HL-60/S4 treated with retinoic acid at 250 ng/mL for 4 days and 3 days (cell line): Measurements from ENCODE around the gene SGSH.
"Not testable (repeated sequence)": the region's sequence is repeated elsewhere in the genome, so short reads cannot be mapped to it uniquely, and the experiment has no call there.

Experiments
- in situ Hi-C: fragments of 300-500 bp; cut with MboI; formaldehyde crosslinking; loops from 2 replicates; pipeline ENCODE4 v1.7.0; 2022; ENCODE audit warnings: low sequenced_read_pairs

The SGSH gene

DNA sequence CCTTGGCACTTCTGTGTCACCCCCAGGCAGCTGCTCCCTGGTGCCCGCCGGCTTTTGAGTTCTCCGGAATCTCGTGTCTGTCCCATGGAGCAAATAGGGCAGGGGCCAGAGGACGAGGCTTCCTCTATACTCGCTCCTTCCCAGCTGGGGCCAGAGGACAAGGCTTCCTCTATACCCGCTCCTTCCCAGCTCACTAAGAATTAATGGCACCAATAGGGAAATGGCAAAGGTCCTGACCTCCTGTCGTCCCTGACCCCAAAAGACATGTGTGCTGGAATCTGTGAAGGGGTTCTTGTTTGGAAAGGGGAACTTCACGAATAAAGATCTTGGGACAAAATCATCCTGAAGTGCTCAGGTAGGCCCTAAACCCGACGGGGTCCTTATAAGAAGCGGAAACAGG is 7.6 kb downstream of the SGSH start:
- in situ Hi-C loops: no loop called here

GRCh38 chr17:80212109-80212508 is 8.0 kb downstream of the SGSH start:
- in situ Hi-C loops: no loop called here

DNA sequence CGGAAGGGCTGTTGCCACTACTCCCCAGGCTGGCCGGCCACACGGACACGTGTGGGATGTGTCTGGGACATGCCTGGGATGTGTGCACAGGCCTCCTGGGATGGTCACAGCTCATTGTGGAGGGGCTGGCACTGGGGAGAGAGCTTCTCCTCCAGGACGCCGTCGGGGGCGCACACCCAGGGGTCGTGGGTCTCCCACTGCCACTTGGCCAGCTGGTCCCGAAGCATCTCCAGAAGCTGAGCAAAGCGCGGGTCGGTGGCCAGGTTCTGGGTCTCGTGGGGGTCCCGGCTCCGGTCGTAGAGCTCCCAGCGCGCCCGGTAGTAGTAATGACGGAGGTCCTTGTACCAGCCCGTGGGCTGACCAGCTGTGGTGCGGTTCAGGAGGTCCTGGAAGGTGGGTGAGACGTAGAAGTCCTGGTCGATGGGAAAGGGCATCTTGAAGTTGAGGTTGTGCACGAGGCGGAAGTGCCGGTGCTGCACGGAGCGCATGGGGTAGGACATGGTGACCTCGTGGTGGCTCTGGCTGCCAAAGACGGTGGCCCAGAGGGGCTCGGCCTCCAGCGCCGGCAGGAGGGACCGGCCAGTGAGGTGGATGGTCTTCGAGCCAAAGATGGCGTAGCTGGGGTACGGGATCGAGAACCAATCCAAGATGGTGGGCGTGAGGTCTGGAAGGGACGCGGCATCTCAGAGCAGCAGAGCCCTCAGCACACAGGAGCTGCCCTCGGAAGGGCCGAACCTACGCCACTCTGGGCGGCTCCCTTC is 9.6 kb downstream of the SGSH start:
- in situ Hi-C loops: no loop called here

DNA sequence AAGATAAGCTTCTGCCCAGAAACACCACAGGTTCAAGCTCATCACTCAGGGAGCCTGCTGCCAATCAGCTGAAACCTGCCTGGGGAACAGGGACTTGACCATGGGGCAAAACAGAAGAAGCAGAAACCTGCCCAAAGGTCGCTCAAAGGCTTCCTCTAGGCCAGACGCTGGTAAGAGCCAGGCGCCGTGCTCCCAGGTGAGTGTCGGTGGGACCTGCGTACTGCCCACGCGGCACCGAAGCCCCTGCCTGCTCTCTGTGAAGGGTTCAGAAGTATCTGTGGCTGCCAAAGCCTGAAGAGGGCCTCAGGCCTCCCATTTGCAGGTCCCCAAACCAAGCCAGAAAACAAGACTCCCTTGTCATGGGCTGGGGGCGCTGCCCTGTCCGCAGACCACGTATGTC is 10.4 kb downstream of the SGSH start:
- in situ Hi-C loops: no loop called here

- in situ Hi-C loops: no loop called here
Measured at GRCh38 chr17:80208050-80208449, 12.1 kb downstream of the SGSH start.

GRCh38 chr17:80205811-80206210 is 14.3 kb downstream of the SGSH start:
- in situ Hi-C loops: no loop called here

DNA sequence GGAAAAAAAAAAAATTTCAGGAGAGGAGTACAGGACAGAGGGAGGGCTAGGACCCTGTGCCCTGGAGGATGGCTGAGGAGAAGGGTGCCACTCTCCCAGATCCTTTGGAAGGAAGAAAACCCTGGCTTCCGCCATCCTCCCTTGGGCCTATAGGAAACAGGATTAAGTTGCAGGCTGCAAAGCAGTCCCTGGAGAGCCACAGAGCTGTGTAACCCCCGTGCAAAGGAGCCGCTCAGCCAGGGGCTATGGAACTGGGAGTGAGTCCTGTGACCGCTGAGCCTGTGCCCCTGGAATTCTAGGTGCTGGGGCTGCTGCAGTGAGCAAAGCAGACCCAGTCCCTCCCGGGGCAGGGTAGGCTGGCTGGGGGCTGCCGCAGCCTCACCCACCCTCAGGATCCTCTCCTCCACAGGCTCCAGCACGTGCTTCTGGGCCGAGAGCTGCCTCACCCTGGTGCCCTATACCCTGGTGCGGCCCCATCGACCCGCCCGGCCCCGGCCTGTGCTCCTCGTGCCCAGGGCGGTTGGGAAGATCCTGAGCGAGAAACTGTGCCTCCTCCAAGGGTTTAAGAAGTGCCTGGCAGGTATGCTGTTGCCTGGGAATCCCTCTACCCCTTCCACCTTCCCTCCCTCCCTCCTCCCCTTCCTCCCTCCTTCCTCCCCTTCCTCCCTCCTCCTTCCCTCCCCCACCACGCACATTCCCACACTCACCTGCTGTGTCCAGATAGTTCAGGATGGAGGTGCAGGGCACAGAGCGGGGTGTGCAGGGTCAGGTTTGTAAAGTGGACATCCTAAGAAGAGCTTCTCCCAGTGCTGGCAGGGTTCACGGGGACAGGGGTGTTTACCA is 15.3 kb downstream of the SGSH start:
- in situ Hi-C loops: no loop called here

DNA sequence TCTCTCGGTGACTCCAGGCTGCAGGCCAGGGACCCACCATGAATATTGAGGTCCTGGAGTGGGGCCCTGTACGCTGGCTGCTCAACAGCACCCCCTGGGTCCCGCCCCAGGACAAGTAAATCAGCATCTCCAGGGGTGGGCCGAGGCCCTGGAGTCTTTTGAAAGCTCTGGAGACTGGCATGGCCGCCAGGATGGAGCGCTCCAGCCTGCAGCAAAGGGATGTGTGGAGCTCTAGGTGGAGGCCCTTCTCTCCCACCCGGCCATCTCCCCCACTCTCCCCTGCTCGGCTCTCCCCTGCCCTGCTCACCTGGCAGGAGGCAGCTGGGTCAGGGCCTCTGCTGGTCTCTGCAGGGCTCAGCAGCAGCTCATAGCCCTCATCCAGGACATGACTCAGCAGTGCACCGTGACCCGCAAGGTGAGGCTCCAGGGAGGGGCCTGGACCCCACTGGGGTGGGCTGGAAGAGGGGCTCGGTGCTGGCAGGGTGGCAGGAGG is 16.6 kb downstream of the SGSH start:
- in situ Hi-C loops: no loop called here

DNA sequence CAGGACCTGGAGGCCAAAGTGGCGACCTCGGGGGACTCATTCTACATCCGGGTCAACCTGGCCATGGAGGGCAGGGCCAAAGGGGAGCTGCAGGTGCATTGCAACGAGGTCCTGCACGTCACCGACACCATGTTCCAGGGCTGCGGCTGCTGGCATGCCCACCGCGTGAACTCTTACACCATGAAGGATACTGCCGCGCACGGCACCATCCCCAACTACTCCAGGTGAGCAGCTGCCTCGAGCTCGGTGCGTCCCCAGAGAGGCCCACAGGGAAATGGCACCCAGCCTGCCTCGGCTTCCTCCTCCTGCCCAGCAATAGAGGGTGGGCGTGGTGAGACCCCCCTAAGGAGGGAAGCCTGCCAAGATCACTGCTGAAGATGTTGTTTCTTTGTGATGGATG is 17.9 kb downstream of the SGSH start:
- in situ Hi-C loops: no loop called here

GRCh38 chr17:80201446-80201845 is 18.7 kb downstream of the SGSH start:
- in situ Hi-C loops: no loop called here

DNA sequence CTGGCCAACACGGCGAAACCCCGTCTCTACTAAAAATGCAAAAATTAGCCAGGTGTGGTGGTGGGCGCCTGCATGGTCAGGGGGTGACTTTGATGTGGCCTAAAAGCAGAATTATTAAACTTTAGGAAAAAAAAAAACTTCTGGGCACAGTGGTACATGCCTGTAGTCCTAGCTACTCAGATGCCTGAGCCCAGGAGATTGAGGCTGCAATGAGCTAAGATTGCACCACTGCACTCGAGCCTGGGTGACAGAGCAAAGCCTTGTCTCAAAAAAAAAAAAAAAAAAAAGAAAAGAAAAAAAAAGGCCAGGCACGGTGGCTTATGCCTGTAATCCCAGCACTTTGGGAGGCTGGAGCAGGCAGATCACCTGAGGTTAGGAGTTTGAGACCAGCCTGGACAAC is 20.8 kb downstream of the SGSH start:
- in situ Hi-C loops: not testable (repeated sequence)

DNA sequence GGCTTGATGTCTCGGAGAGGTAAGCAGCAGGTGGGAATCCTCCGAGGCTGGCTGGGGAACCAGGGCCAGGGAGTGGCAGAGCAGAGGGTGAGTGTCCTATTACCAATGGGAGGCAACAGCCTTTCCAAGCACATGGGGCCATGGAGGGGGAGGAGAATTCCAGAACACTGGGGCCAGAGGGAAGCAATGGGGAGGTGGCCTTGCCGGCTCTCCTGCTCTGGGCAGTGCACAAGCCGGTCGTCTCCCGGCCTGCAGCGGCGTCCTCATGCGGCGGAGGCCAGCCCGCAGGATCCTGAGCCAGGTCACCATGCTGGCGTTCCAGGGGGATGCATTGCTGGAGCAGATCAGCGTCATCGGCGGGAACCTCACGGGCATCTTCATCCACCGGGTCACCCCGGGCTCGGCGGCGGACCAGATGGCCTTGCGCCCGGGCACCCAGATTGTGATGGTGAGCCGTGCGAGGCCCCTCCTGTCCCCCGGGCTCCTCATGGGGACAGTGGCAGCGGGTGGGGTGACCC is 21.9 kb downstream of the SGSH start:
- in situ Hi-C loops: no loop called here

DNA sequence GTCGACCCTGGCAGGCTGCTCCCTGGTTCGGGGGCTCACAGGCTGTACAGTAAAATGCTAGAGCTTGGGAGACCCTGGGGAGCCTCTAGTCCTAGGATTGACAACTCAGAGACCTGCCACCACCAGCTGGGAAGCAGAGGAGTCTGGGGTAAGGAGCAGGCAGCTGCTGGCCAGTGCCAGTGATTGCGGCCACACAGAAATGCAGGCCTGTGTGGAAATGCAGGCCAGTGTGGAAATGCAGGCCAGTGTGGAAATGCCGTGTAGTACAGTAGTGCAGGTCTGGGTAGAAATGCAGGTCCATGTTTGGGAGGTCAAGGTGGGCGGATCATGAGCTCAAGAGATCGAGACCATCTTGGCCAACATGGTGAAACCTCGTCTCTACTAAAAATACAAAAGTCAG is 23.5 kb downstream of the SGSH start:
- in situ Hi-C loops: no loop called here

DNA sequence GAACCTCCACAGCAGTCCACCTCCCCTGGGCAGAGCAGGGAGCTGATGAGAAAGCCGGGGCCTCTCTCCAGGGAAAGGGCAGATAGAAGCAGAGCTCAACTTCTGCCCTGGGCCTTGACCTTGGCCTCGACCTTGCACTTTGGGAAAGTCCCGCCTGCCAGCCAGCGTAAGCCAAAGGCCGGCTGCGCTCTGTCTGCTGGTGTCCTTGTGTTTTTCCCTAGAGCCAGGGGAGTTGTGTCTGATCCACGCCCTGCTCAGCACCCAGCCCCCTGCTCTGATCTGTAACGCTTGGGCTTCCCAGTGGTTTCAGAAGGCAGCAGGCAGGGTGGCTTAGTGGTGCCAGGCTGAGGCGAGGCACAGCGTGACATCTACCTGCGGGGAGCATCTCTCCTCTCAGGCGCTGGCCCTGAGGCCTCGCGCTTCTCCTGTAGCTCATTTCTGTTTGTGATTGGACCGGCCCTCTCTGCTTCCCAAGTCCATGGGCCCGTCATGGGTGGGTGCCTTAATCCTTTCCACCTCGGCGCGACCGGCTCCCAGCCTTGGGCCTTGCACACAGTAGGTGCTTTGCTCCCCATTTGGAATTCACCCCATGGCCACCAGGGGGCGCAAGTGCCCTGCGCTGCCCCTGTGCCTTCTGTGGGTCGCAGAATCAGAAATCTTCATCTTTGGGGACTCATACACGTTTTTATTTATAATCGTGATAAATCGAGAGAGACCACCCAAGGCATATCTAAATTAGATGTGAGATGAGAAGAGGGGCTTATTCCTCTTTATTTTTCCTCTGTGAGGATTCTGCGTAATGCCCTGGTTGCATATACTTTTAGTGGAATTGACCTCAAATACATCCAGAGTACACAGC is 24.2 kb downstream of the SGSH start:
- in situ Hi-C loops: no loop called here

DNA sequence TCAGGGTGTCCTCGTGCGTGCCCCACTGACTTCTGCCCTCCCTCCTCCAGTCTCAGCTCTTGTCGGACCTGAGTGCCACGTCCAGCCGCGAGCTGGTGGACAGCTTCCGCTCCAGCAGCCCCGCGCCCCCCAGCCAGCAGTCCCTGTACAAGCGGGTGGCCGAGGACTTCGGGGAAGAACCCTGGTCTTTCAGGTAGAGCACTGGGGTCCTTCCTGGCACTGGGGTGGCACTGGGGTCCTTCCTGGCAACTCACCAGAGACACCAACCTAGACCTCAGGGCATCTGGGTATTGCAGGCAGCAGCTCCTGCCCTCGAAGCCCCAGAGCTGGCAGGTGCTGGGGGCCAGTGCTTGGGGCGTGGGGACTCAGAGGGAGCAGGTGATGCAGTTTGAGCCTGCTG is 25.0 kb downstream of the SGSH start:
- in situ Hi-C loops: no loop called here

DNA sequence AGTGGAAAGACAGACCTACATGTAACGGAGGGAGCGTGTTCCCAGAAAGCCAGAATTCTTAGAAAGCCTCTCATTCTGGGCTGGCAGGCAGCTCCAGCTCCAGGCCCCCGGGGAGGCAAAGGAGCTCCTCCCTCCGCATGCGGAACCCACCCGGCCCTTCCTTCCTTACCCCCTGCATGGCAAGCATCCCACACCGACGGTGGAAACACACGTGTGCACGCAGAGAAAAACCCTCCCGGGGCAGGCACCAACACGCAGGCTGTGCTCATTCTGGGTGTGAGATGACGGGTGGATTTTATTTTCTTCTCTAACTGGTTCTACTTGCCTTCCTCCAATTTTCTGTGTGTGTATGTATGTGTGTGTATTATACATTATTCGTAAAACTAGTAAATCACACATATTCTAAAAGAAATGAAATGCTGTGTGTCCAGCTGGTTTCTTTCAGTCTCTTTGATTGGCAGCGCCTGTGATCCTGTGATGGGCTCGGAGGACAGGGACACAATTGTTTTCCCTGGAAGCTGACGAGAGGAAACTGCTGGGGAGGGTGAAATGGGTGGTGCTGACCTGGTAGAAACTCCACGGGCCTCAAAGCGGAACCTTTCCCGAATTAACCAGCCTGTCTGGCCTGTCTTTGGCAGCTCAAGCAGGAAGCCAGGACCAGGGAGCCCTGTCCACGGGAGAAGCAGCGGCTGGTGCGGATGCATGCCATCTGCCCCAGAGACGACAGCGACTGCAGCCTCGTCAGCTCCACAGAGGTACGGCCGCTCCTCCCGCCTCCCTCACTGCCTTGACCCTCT is 28.1 kb downstream of the SGSH start:
- in situ Hi-C loops: no loop called here

- in situ Hi-C loops: no loop called here
Measured at GRCh38 chr17:80191192-80191591, 28.9 kb downstream of the SGSH start.

DNA sequence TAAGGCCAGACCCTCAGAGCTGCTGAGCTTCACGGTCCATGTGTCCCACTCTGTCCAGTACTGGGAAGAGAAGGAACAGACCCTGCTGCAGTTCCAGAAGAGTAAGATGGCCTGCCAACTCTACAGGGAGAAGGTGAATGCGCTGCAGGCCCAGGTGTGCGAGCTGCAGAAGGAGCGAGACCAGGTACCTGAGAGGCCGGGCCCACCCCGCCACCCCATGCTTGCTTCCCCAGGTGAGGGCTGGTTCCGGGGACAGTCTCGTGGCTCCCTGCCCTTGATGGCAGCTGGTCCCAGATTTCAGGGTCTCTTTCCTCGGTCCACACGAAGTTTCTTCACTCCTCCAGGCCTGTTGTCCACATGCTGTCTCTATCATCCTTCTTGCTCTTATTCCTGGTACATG is 29.4 kb downstream of the SGSH start:
- in situ Hi-C loops: no loop called here

GRCh38 chr17:80189611-80190010 is 30.5 kb downstream of the SGSH start:
- in situ Hi-C loops: no loop called here

- in situ Hi-C loops: no loop called here
Measured at GRCh38 chr17:80187515-80187941, 32.6 kb downstream of the SGSH start.
